HG03108 (cell line): Measurements from ENCODE around the gene SLC24A3.
"Not testable (repeated sequence)": the region's sequence is repeated elsewhere in the genome, so short reads cannot be mapped to it uniquely, and the experiment has no call there.

ENCODE experiments used
- ATAC-seq: cut with Tn5 transposase; IDR thresholded peaks from one replicate; pipeline ENCODE4 v1.9.1; 2021; ENCODE audit warnings: moderate library complexity; ENCODE audit not compliant: unreplicated experiment

The SLC24A3 gene

DNA sequence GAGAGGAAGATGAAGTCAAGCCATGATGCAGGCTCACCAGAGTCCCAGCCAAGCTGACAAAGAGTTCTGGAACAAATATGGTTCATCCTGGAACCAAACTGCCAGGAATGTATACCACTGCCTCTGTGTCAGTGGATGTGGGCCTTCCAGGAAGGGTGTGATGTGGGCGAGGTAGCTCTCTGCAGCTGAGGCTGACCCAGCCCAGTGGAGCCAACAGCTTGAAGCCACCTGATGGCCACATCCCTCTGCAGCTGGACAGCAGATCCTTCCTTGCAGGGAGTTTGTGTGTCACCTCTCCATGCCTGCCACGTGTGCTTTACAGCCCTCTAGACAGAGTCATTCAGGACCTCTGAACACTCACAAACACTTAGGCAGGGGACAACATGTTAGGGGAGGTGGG, 403.6 kb downstream of the SLC24A3 start:
- ATAC-seq = no peak

DNA sequence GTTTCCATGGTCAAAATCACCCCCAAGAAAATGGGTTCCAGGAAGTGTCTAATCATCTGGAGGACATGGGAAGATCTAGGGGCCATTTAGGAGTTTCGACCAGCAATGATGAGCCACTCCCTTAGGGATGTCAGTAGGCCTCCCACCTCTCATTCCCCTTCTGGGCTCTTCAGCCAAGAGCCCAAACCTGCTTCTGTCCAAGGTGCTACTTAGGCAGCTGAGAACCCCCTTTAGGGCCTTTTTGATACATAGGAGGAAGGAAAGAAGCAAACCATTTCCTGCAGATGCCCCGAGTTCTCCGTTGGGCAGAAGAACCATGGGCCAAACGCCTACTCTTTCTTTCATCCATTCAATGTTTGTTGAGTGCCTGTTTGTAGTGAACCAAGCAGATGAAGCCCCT, 404.2 kb downstream of the SLC24A3 start:
- no peak for ATAC-seq

DNA sequence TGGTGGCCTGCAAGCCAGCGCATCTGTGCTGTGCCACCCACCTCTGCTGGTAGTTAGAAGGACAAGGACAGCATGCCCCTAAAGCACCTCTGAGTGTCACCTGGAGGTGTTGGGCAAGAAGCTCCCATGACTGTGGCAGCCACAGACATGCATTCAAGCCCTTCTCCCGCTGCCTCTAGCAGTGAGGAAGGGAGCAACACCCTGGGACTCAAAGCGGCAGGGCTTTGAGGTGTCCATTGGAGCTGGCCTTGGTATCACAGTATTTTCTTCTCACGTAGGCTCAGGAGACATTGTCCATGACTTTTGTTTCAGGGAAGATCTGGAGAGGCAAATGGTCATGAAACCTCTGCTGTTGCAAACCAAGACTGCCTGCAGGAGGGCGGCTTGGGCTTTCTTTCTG, 404.8 kb downstream of the SLC24A3 start:
- ATAC-seq = no peak

- ATAC-seq = no peak
These were observed 406.3 kb downstream of the SLC24A3 start for GRCh38 chr20:19618711-19619110.

- ATAC-seq = no peak
These were observed 407.5 kb downstream of the SLC24A3 start for GRCh38 chr20:19619904-19620430.

DNA sequence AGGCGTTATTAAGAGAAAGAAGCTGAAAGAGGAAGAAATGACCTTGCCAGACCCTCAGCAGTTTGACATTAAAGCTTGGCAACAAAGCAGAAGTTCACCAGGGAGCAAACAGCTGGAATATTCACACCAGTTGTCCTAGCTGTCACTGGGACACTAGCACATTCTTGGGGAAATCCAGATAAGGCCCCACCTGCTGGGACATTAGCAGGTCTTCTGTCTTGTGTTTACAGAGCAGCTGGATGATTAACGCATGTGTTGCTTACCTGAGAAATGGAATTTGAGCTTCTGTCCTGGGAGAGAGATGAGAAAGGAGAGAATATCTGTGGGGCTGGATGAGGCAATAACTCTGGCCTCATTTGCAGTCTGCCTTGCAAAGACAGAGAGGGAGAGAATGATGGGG, 408.0 kb downstream of the SLC24A3 start:
- no peak for ATAC-seq

DNA sequence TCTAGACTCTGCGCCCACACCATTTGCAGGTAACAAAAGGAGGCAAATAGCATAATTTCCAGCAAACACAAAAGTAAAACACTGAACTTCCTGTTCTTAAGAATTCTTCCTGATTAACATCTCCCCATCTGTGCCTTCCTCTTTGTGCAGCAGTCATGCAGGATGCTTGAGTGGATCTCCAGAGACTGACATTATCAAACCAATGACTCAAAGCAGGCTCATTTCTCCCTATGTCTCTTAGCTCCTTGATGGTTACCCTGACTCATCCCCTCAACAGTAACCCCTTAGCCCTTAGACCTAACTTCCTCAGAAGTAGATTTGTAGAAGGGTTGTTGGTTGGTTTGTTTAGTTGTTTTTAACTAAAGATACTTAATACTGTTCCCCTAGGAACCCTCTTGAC, 408.6 kb downstream of the SLC24A3 start:
- ATAC-seq = no peak

DNA sequence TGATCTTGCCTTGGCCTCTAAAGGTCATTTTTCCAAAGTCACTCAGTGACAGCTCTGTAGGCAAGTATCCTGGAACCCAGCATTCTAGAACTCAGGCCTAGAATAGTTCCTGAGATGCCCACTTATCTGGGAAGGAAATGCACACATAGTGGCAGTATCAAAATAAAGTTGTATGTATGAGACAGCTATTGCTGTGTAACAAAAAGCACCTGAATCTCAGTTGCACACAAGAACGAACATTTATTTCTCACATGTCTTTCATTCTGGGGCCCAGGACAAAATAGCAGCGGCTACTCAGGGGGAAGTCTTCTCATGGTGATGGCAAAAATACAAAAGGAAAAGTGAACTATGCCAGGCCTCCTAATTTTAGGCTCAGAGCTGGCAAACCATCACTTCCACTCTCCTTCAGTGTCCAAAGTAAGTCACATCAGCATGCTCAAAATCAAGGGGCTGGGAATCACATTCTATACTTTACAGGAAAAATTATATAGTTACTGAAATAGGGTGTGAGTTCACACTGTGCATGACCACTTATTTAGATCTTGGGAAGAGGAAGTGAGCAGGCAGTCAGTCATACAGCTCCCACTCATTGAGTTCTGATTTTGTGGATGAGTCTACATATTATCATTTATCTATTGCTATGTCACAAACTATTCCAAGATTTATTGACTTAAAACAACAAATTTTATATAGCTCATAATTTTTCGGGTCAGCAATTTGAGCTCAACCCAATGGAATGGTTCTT, 412.0 kb downstream of the SLC24A3 start:
- no peak for ATAC-seq

DNA sequence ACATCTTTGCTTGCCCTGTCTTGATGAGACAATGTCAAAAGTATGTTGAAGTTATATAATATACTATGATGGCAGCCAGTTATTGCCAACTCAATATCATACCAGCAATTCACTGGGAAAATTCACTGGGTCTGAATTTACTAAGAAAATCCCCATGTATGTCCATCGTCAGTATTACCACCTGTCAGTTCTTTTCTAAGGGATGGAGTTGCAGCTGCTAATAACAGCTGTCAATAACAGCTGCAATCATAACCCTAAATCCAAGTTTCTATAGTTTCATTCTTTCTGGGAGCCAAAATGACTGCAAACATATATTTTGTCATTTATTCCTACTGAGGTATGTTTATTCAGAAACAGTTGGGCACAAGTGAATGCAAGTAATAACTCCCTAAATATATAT, 413.0 kb downstream of the SLC24A3 start:
- no peak for ATAC-seq

DNA sequence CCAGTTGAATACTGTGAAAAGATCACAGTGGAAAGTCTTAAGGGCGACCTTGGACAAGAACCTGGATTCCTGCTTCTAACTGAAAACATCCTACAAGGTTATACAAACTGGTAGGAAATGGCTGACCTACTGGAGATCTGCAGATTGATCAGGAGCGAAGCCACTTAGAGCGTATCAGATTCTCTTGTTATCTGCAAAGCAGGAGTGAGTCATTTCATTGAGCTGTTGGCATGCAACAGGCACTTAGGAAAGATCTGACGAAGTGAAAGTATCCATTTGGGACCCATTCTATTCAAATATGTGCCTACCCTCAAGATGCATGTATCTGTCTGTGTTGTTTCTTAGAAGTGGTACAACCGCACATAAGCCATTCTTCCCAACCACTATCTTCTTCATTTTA, 414.5 kb downstream of the SLC24A3 start:
- ATAC-seq = no peak

DNA sequence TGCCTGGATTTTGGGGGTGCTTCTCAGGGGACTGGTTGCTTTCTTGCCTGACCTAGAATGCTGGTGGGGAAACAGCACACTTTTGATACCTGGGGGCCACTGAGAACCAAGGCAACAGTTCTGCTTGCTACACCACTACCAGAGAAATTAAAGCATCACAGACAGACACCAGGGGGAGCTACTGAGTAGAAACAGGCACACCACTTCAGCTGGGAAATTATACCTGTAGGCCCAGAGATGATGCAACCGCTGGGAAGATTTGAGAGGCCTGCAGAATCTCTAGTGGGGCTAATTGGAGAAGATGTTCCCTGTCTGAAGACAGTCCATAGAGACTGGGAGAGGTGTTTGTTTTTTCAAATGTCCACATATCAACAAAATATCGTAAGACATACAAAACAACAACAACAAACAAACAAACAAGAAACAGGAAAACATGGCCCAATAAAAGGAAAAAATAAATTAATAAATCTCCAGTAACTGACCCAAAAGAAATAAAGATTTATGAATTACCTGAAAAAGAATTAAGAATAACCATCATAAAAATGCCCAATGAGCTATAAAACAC, 416.2 kb downstream of the SLC24A3 start:
- ATAC-seq = no peak

DNA sequence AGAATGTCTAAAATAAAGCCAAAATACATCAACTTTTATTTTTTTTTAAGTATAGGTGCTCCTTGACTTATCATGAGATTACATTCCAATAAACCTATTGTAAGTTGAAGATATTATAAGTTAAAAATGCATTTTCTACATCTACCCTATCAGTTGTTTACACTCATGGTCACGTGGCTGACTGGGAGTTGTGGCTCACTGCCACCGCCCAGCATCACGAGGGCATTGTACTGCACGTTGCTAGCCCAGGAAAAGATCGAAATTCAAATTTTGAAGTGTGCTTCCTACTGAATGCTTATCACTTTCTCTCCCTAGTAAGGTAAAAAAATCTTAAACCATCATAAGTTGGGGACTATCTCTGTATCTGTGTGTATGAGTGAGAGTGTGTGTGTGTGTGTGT, 419.0 kb downstream of the SLC24A3 start:
- ATAC-seq = no peak

DNA sequence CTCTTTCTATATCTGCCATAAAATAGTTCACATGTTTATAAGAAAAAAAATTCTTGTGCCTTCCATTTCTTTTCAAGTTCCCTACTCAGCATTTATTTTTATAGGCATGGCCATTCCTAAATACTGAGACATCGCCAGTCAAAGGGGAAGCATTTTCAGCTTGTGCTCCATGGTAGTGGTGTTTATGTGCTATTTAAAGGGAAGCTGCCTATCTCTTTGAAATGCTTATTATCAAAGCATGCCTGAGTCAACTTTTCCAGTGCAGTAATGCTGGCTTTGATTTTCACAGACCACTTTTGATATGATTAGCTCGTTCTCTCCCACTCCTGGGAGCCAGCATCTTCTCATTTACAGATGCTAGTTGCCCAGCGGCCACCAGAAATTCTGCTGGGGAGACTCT, 421.5 kb downstream of the SLC24A3 start:
- no peak for ATAC-seq

GRCh38 chr20:19639471-19640045, 427.1 kb downstream of the SLC24A3 start:
- not testable (repeated sequence) for ATAC-seq

- no peak for ATAC-seq
These were observed 430.4 kb downstream of the SLC24A3 start for GRCh38 chr20:19642860-19643259.

- no peak for ATAC-seq
These were observed 431.6 kb downstream of the SLC24A3 start for GRCh38 chr20:19644085-19644484.

- no peak for ATAC-seq
These were observed 434.5 kb downstream of the SLC24A3 start for GRCh38 chr20:19646963-19647362.

- no peak for ATAC-seq
These were observed 435.6 kb downstream of the SLC24A3 start for GRCh38 chr20:19648024-19648423.

GRCh38 chr20:19649041-19649440, 436.6 kb downstream of the SLC24A3 start:
- no peak for ATAC-seq

DNA sequence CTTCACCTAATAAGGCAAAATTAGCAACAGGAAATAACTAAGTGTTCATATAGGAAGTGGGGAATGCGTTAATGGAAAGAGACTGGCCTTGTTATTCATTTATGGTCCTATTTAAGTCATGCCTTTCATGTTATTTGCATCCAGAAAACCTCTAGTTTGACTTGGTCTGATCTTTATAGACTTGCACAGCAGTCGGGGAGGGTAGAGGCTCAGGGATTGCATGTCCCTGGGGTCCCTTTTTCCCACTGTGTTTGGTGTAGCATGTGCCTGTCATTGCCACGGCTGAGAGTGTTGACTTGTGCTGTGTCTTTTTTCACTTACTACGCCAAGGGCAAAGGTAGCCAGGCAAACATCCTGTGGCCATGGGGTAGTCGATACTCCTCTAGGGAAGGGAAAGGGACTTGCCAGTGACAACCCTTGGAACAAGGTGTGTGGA, 440.2 kb downstream of the SLC24A3 start:
- ATAC-seq = peak; percentile 43

- no peak for ATAC-seq
These were observed 440.9 kb downstream of the SLC24A3 start for GRCh38 chr20:19653327-19653726.

GRCh38 chr20:19654921-19655320, 442.5 kb downstream of the SLC24A3 start:
- ATAC-seq = no peak
